GM12878 (cell line): ENCODE results near the gene SPRN. TPM values are rescaled to one million over a fixed set of nuclear protein-coding genes. Genes with fewer than 3 reads are reported as not detected.

Experiments
- BCL11A ChIP-seq: IDR thresholded peaks from 2 replicates; pipeline ENCODE4 v1.6.1; 2011; ENCODE audit warnings: low read depth, low read length
- CHD2 ChIP-seq: IDR thresholded peaks from 2 replicates; pipeline ENCODE4 v1.6.1; 2011; ENCODE audit warnings: low read depth, low read length, improper control_type of control experiment, borderline replicate concordance
- GABPA ChIP-seq: IDR thresholded peaks from 2 replicates; pipeline ENCODE4 v1.6.1; 2014; ENCODE audit warnings: antibody characterized with exemption, low read depth, mild to moderate bottlenecking, inconsistent platforms
- KAT2A ChIP-seq: conservative IDR thresholded peaks from 2 replicates; pipeline ENCODE4 v1.6.1; 2011; ENCODE audit warnings: low read depth, low read length; ENCODE audit not compliant: control insufficient read depth
- MTA2 ChIP-seq: fragments of 450-650 bp; IDR thresholded peaks from 2 replicates; pipeline ENCODE4 v1.6.1; 2016; ENCODE audit warnings: low read depth, mild to moderate bottlenecking, moderate library complexity
- NFYB ChIP-seq: IDR thresholded peaks from 2 replicates; pipeline ENCODE4 v1.6.1; 2011; ENCODE audit warnings: low read depth, mild to moderate bottlenecking, low read length, improper control_type of control experiment, moderate library complexity; ENCODE audit not compliant: insufficient read depth
- PAX5 ChIP-seq: IDR thresholded peaks from 2 replicates; pipeline ENCODE4 v1.6.1; 2011; ENCODE audit warnings: low read depth, low read length, borderline replicate concordance
- SMARCA5 ChIP-seq: fragments of 450-650 bp; IDR thresholded peaks from 2 replicates; pipeline ENCODE4 v1.6.1; 2017; ENCODE audit warnings: mild to moderate bottlenecking
- SP1 ChIP-seq: IDR thresholded peaks from one replicate; pipeline ENCODE4 v1.6.1; 2011; ENCODE audit warnings: low read depth, low read length
- STAT1 ChIP-seq: fragments of 450-650 bp; conservative IDR thresholded peaks from 2 replicates; pipeline ENCODE4 v1.6.1; 2014; ENCODE audit warnings: antibody characterized with exemption, mild to moderate bottlenecking
- TBL1XR1 ChIP-seq: IDR thresholded peaks from 2 replicates; pipeline ENCODE4 v1.6.1; 2012; ENCODE audit warnings: low read depth, low read length, improper control_type of control experiment
- ZNF274 ChIP-seq: IDR thresholded peaks from one replicate; pipeline ENCODE4 v1.8.0; 2011; ENCODE audit not compliant: insufficient read length, insufficient read depth
- polyA plus RNA-seq, 11 experiments: library from polyadenylated mRNA; depleted of rRNA in 4 of 11; unstranded in 6 of 11; stranded (reverse) in 5 of 11; fragments of >200 nt; fragmentation: Nextera tagmentation in 4 of 11; fragmentation: Illumina TruSeq in 1 of 11; extraction: Ambion mirVana in 4 of 11; extraction: Trizol in 1 of 11; gene quantifications; 1 replicate in 1 of 11; 2 replicates in 10 of 11; pipeline versions ENCODE4 v1.2.1 to v1.2.3, GENCODE V29; 2011 to 2016; ENCODE audit warnings: inconsistent platforms in 2 of 11, missing spikeins in 2 of 11, low read depth in 1 of 11
- total RNA-seq, 4 experiments: library from RNA; depleted of rRNA in 3 of 4; stranded (reverse); fragments of >200 nt in 3 of 4; fragmentation: Illumina TruSeq in 1 of 4; extraction: Trizol in 1 of 4; gene quantifications; 2 replicates each; pipeline versions ENCODE4 v1.2.1 to v1.2.3, GENCODE V29; 2013 to 2021
- TF ChIP-seq, protein P1 (sequence below): IDR thresholded peaks from 2 replicates; pipeline ENCODE4 v1.6.1; 2012; ENCODE audit warnings: mild to moderate bottlenecking, low read depth, low read length
- TF ChIP-seq, protein P2 (sequence below): fragments of 450-650 bp; IDR thresholded peaks from 2 replicates; pipeline ENCODE4 v1.6.1; 2017; ENCODE audit warnings: low read depth, mild to moderate bottlenecking, moderate library complexity
- TF ChIP-seq, protein P3 (sequence below): IDR thresholded peaks from 2 replicates; pipeline ENCODE4 v1.6.1; 2011; ENCODE audit warnings: low read depth, low read length, improper control_type of control experiment, borderline replicate concordance
- TF ChIP-seq, protein P4 (sequence below): fragments of 450-650 bp; IDR thresholded peaks from 2 replicates; pipeline ENCODE4 v1.6.1; 2016; ENCODE audit warnings: mild to moderate bottlenecking
- TF ChIP-seq, protein P5 (sequence below): IDR thresholded peaks from 2 replicates; pipeline ENCODE4 v1.6.1; 2012; ENCODE audit warnings: improper control_type of control experiment, low read depth, low read length; ENCODE audit not compliant: insufficient replicate concordance

Gene SPRN
- total and polyA plus RNA-seq, 10 of the 15 experiments (the other 5 are each of a cell fraction or from before 2014, with no cell fraction given), result 0.03 to 0.96 (median 0.46) TPM; not detected in 6

DNA sequence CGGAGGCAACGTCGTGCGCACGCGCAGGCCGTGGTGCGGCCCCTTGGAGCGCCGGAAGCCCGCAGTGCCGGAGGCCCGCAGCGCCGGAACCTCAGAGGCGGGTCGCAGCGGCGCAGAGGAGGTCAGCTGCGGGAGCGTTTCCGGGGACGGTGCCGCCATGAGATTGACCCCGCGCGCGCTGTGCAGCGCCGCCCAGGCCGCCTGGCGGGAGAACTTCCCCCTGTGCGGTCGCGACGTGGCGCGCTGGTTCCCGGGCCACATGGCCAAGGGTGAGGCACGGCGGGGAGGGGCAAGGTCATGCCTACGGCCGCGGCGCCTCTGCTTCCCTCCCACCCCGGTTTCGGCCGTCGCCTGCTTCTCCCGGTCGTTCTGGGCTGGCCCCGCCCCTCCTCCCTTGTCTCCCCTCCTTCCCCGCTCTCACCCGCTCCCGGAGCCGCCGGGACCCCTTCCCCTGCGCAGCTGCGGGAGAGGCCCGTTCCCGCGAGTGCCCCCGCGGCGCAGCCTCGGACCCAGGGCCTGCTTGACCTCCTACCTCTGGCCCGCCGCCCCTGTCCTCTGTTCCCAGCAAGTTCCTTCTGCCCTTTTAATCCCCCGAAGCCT lies 30.3 kb downstream of the SPRN start, which contains the start of gene MTG1 (continued):
- TF ChIP-seq NFYB (no peak), SP1 (peak; percentile 53), BCL11A (0 out of 2 replicates have a peak, but pooled peaks have one; percentile 44), SMARCA5 (no peak), ZNF274 (no peak), MTA2 (no peak), KAT2A (no peak), PAX5 (no peak; the same call in 1 of the 2 replicates), TBL1XR1 (peak; percentile 36; the same call in 1 of the 2 replicates), STAT1 (peak; percentile 62; the same call in 1 of the 2 replicates), CHD2 (0 out of 2 replicates have a peak, but pooled peaks have one; percentile 41), GABPA (peak; percentile 88)
- TF ChIP-seq, protein P1, sequence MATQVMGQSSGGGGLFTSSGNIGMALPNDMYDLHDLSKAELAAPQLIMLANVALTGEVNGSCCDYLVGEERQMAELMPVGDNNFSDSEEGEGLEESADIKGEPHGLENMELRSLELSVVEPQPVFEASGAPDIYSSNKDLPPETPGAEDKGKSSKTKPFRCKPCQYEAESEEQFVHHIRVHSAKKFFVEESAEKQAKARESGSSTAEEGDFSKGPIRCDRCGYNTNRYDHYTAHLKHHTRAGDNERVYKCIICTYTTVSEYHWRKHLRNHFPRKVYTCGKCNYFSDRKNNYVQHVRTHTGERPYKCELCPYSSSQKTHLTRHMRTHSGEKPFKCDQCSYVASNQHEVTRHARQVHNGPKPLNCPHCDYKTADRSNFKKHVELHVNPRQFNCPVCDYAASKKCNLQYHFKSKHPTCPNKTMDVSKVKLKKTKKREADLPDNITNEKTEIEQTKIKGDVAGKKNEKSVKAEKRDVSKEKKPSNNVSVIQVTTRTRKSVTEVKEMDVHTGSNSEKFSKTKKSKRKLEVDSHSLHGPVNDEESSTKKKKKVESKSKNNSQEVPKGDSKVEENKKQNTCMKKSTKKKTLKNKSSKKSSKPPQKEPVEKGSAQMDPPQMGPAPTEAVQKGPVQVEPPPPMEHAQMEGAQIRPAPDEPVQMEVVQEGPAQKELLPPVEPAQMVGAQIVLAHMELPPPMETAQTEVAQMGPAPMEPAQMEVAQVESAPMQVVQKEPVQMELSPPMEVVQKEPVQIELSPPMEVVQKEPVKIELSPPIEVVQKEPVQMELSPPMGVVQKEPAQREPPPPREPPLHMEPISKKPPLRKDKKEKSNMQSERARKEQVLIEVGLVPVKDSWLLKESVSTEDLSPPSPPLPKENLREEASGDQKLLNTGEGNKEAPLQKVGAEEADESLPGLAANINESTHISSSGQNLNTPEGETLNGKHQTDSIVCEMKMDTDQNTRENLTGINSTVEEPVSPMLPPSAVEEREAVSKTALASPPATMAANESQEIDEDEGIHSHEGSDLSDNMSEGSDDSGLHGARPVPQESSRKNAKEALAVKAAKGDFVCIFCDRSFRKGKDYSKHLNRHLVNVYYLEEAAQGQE, result no peak
- TF ChIP-seq, protein P2, sequence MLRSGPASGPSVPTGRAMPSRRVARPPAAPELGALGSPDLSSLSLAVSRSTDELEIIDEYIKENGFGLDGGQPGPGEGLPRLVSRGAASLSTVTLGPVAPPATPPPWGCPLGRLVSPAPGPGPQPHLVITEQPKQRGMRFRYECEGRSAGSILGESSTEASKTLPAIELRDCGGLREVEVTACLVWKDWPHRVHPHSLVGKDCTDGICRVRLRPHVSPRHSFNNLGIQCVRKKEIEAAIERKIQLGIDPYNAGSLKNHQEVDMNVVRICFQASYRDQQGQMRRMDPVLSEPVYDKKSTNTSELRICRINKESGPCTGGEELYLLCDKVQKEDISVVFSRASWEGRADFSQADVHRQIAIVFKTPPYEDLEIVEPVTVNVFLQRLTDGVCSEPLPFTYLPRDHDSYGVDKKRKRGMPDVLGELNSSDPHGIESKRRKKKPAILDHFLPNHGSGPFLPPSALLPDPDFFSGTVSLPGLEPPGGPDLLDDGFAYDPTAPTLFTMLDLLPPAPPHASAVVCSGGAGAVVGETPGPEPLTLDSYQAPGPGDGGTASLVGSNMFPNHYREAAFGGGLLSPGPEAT, result no peak
- TF ChIP-seq, protein P3, sequence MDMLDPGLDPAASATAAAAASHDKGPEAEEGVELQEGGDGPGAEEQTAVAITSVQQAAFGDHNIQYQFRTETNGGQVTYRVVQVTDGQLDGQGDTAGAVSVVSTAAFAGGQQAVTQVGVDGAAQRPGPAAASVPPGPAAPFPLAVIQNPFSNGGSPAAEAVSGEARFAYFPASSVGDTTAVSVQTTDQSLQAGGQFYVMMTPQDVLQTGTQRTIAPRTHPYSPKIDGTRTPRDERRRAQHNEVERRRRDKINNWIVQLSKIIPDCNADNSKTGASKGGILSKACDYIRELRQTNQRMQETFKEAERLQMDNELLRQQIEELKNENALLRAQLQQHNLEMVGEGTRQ, result no peak; the same call in 1 of the 2 replicates
- TF ChIP-seq, protein P4, sequence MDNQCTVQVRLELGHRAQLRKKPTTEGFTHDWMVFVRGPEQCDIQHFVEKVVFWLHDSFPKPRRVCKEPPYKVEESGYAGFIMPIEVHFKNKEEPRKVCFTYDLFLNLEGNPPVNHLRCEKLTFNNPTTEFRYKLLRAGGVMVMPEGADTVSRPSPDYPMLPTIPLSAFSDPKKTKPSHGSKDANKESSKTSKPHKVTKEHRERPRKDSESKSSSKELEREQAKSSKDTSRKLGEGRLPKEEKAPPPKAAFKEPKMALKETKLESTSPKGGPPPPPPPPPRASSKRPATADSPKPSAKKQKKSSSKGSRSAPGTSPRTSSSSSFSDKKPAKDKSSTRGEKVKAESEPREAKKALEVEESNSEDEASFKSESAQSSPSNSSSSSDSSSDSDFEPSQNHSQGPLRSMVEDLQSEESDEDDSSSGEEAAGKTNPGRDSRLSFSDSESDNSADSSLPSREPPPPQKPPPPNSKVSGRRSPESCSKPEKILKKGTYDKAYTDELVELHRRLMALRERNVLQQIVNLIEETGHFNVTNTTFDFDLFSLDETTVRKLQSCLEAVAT, result peak; percentile 11; the same call in 1 of the 2 replicates
- TF ChIP-seq, protein P5, sequence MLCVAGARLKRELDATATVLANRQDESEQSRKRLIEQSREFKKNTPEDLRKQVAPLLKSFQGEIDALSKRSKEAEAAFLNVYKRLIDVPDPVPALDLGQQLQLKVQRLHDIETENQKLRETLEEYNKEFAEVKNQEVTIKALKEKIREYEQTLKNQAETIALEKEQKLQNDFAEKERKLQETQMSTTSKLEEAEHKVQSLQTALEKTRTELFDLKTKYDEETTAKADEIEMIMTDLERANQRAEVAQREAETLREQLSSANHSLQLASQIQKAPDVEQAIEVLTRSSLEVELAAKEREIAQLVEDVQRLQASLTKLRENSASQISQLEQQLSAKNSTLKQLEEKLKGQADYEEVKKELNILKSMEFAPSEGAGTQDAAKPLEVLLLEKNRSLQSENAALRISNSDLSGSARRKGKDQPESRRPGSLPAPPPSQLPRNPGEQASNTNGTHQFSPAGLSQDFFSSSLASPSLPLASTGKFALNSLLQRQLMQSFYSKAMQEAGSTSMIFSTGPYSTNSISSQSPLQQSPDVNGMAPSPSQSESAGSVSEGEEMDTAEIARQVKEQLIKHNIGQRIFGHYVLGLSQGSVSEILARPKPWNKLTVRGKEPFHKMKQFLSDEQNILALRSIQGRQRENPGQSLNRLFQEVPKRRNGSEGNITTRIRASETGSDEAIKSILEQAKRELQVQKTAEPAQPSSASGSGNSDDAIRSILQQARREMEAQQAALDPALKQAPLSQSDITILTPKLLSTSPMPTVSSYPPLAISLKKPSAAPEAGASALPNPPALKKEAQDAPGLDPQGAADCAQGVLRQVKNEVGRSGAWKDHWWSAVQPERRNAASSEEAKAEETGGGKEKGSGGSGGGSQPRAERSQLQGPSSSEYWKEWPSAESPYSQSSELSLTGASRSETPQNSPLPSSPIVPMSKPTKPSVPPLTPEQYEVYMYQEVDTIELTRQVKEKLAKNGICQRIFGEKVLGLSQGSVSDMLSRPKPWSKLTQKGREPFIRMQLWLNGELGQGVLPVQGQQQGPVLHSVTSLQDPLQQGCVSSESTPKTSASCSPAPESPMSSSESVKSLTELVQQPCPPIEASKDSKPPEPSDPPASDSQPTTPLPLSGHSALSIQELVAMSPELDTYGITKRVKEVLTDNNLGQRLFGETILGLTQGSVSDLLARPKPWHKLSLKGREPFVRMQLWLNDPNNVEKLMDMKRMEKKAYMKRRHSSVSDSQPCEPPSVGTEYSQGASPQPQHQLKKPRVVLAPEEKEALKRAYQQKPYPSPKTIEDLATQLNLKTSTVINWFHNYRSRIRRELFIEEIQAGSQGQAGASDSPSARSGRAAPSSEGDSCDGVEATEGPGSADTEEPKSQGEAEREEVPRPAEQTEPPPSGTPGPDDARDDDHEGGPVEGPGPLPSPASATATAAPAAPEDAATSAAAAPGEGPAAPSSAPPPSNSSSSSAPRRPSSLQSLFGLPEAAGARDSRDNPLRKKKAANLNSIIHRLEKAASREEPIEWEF, result no peak
